HCT116 (cell line): ENCODE measurements around the gene PNP. TPM values are rescaled to one million over a fixed set of nuclear protein-coding genes. Genes with fewer than 3 reads are reported as not detected.

ENCODE experiments used
- ATAC-seq: fragments of 200-7000 bp; cut with Tn5 transposase; 2 replicates; pipeline ENCODE4 v1.9.1; 2020; ENCODE audit warnings: mild to moderate bottlenecking, moderate library complexity
- Bru-seq: library from RNA; stranded (reverse); fragments of 400-500 nt; gene quantifications from one replicate; lab custom pipeline; 2021; lab: Mats Ljungman, UMichigan
- BruChase-seq, 2 experiments: library from RNA; stranded (reverse); fragments of 400-500 nt; gene quantifications; one replicate each; lab custom pipeline; 2021; lab: Mats Ljungman, UMichigan
- BruUV-seq: library from RNA; stranded (reverse); fragments of 400-500 nt; replicated peaks from 2 replicates; lab custom pipeline; 2021; lab: Mats Ljungman, UMichigan
- CTCF ChIA-PET: fragments of 300-600 bp; sonication (Branson Sonifier 250); formaldehyde crosslinking; loops from one replicate; lab custom pipeline; 2021; ENCODE audit warnings: antibody characterized with exemption; lab: Charles Lee
- POLR2A ChIA-PET: fragments of 300-600, 350-600 bp; sonication (Branson Sonifier 250); formaldehyde crosslinking; loops from one replicate; lab custom pipeline; 2021; ENCODE audit warnings: antibody characterized with exemption; lab: Charles Lee
- RAD21 ChIA-PET, 2 experiments: fragments of 300-600 bp; sonication (Branson Sonifier 250); formaldehyde crosslinking; loops; one replicate each; lab custom pipeline; 2023; ENCODE audit warnings: low total read pairs in 2 of 2; ENCODE audit not compliant: uncharacterized antibody in 2 of 2, unreplicated experiment in 2 of 2, low non-redundant PET in 1 of 2; lab: Charles Lee
- DNase-seq: peaks from one replicate; pipeline ENCODE4 v3.0.0-alpha.2; 2010; ENCODE audit warnings: low read depth, low spot score
- H2AFZ ChIP-seq: fragments of 200-600 bp; shearing (Covaris generic), sonication (generic); 2 replicates; pipeline ENCODE4 v1.6.1; 2017; ENCODE audit warnings: low read depth, mixed run types, mixed read lengths, antibody characterized with exemption, low read length; ENCODE audit not compliant: poor library complexity, severe bottlenecking
- H3K27ac ChIP-seq: 2 replicates; pipeline ENCODE4 v1.5.1; 2012; ENCODE audit warnings: low read depth, low read length
- H3K27me3 ChIP-seq: fragments of 200-600 bp; sonication (generic); 2 replicates; pipeline ENCODE4 v1.6.1; 2016; ENCODE audit warnings: mixed run types, low read length, mixed read lengths; ENCODE audit not compliant: insufficient read depth
- H3K36me3 ChIP-seq, 2 experiments: fragments of 200-500 bp in 1 of 2; fragments of 200-600 bp in 1 of 2; sonication (Bioruptor generic) in 1 of 2; sonication (generic) in 1 of 2; 2 replicates each; pipeline versions ENCODE4 v1.5.1 to v1.6.1; 2014 to 2016; ENCODE audit warnings: low read length in 2 of 2, inconsistent platforms in 1 of 2, mixed read lengths in 1 of 2, mixed run types in 1 of 2; ENCODE audit not compliant: insufficient read depth in 2 of 2, control insufficient read depth in 1 of 2
- H3K4me1 ChIP-seq, 2 experiments: fragments of 200-600 bp in 1 of 2; sonication (generic) in 1 of 2; 2 replicates each; pipeline versions ENCODE4 v1.5.1 to v1.6.1; 2012 to 2017; ENCODE audit warnings: low read length in 2 of 2, inconsistent platforms in 1 of 2, mild to moderate bottlenecking in 1 of 2, mixed read lengths in 1 of 2, mixed run types in 1 of 2, moderate library complexity in 1 of 2; ENCODE audit not compliant: insufficient read depth in 2 of 2, control insufficient read depth in 1 of 2
- H3K4me2 ChIP-seq: fragments of 200-600 bp; sonication (generic); 2 replicates; pipeline ENCODE4 v1.6.1; 2017; ENCODE audit warnings: mixed run types, low read length, mixed read lengths
- H3K4me3 ChIP-seq, 2 experiments: fragments of 200-600 bp in 1 of 2; sonication (generic) in 1 of 2; replicated peaks in 1 of 2; 2 replicates each; pipeline ENCODE4 v1.5.1; 2011 to 2016; ENCODE audit warnings: low read length in 2 of 2, control low read depth in 1 of 2, low read depth in 1 of 2, mild to moderate bottlenecking in 1 of 2, mixed read lengths in 1 of 2, mixed run types in 1 of 2
- H3K79me2 ChIP-seq: fragments of 200-600 bp; sonication (generic); 2 replicates; pipeline ENCODE4 v1.6.1; 2017; ENCODE audit warnings: mild to moderate bottlenecking, mixed run types, low read length, moderate library complexity, mixed read lengths; ENCODE audit not compliant: insufficient read depth
- H3K9ac ChIP-seq: fragments of 200-600 bp; sonication (generic); 2 replicates; pipeline ENCODE4 v1.6.1; 2016; ENCODE audit warnings: low read length, mixed read lengths
- H3K9me2 ChIP-seq: fragments of 200-600 bp; sonication (generic), shearing (Covaris generic); 2 replicates; pipeline ENCODE4 v1.6.1; 2017; ENCODE audit warnings: mixed run types, mild to moderate bottlenecking, moderate library complexity; ENCODE audit not compliant: insufficient read depth
- H3K9me3 ChIP-seq, 2 experiments: fragments of 200-500 bp in 1 of 2; fragments of 200-600 bp in 1 of 2; sonication (Bioruptor generic) in 1 of 2; sonication (generic) in 1 of 2; 2 replicates each; pipeline ENCODE4 v1.6.1; 2014 to 2017; ENCODE audit warnings: low read length in 2 of 2, mixed read lengths in 2 of 2, inconsistent platforms in 1 of 2, low read depth in 1 of 2, mild to moderate bottlenecking in 1 of 2, mixed run types in 1 of 2, moderate library complexity in 1 of 2; ENCODE audit not compliant: control insufficient read depth in 1 of 2, insufficient read depth in 1 of 2
- H4K20me1 ChIP-seq: fragments of 200-600 bp; sonication (generic), shearing (Covaris generic); 2 replicates; pipeline ENCODE4 v1.6.1; 2017; ENCODE audit warnings: mixed run types, mild to moderate bottlenecking, moderate library complexity; ENCODE audit not compliant: insufficient read depth
- MAX ChIP-seq: IDR thresholded peaks from 2 replicates; pipeline ENCODE4 v1.6.1; 2012
- POLR2A ChIP-seq: IDR thresholded peaks from 2 replicates; pipeline ENCODE4 v1.7.0; 2011; ENCODE audit warnings: borderline replicate concordance; ENCODE audit not compliant: insufficient read depth, insufficient read length; ENCODE audit errors: extremely low read depth
- POLR2AphosphoS5 ChIP-seq: IDR thresholded peaks from 2 replicates; pipeline ENCODE4 v1.6.1; 2011; ENCODE audit warnings: mild to moderate bottlenecking, low read depth, low read length, moderate library complexity
- RAD21 ChIP-seq: IDR thresholded peaks from 2 replicates; pipeline ENCODE4 v1.6.1; 2012; ENCODE audit warnings: low read depth, mild to moderate bottlenecking
- SIN3A ChIP-seq: IDR thresholded peaks from 2 replicates; pipeline ENCODE4 v1.6.1; 2012; ENCODE audit warnings: low read depth
- SP1 ChIP-seq: IDR thresholded peaks from 2 replicates; pipeline ENCODE4 v1.6.1; 2012; ENCODE audit warnings: low read depth
- TCF7L2 ChIP-seq: IDR thresholded peaks from 2 replicates; pipeline ENCODE4 v1.7.0; 2011; ENCODE audit warnings: borderline replicate concordance, inconsistent platforms; ENCODE audit not compliant: insufficient read depth, insufficient read length; ENCODE audit errors: extremely low read depth
- ZBTB33 ChIP-seq: IDR thresholded peaks from 2 replicates; pipeline ENCODE4 v1.6.1; 2011; ENCODE audit warnings: mild to moderate bottlenecking, low read length, moderate library complexity; ENCODE audit not compliant: insufficient replicate concordance; ENCODE audit errors: extremely low read depth
- ZFX ChIP-seq: fragments of 450-650 bp; IDR thresholded peaks from 2 replicates; pipeline ENCODE4 v1.6.1; 2017
- ZNF274 ChIP-seq: fragments of 200-500 bp; sonication (Bioruptor generic); IDR thresholded peaks from 2 replicates; pipeline ENCODE4 v1.6.1; 2014; ENCODE audit warnings: mild to moderate bottlenecking, low read depth, low read length, inconsistent platforms
- intact Hi-C: fragments of 100-400 bp; cut with micrococcal nuclease; formaldehyde crosslinking; loops from 2 replicates; pipeline ENCODE4 v1.10.0; 2022
- long read RNA-seq: library from polyadenylated mRNA; unstranded; transcript quantifications from one replicate; pipeline ENCODE4 v2.0.0, GENCODE V29; 2021; ENCODE audit not compliant: unreplicated experiment
- polyA plus RNA-seq: library from polyadenylated mRNA; unstranded; fragments of >200 nt; gene quantifications from 2 replicates; pipeline ENCODE4 v1.2.1, GENCODE V29; 2012; ENCODE audit warnings: missing spikeins
- total RNA-seq: library from RNA; stranded (reverse); gene quantifications from one replicate; pipeline ENCODE4 v1.2.1, GENCODE V29; 2021; ENCODE audit not compliant: unreplicated experiment

Gene PNP
- total RNA-seq (63.0 TPM), Bru-seq, nascent RNA (percentile 87 among the genes with signal in this experiment), BruChase-seq, experiment 1, labeled RNA remaining after a 6-hour chase (percentile 83 among the genes with signal in this experiment), BruChase-seq, experiment 2, labeled RNA remaining after a 2-hour chase (percentile 86 among the genes with signal in this experiment)
- polyA plus RNA-seq: 80.9 and 86.7 TPM in 2 replicates
- long read RNA-seq, transcript PNP-201 (6 exons, 1,509 nt): major isoform, 26 of 34 reads
- long read RNA-seq, partial matches to known transcripts: 4 of 34 reads
- long read RNA-seq, other reads (novel, unspliced or antisense): 3 of 34 reads

GRCh38 chr14:20469242-20469889 is at the start of gene PNP:
TSS of gene PNP (plus strand) at chr14:20469406. CDS start at chr14:20469525, 119 bp downstream.
- peak within 1 kb of the TSS; percentile 86 for H3K27ac ChIP-seq
- DNase-seq: peak; percentile 85
- POLR2A ChIA-PET: interaction anchor here (0.7 to 2.4 kb wide), 18 partner anchors 8 to 211 kb away, joined by 3 to 18 read pairs (median 5); partner anchors contain the start of genes APEX1, PARP2, PIP4P1 and TEP1
- RAD21 ChIA-PET: interaction anchor here in 1 of 2 experiments (0.8 kb wide), 1 partner anchor 53 kb away, joined by 3 read pairs; no protein-coding TSS in a partner anchor
- H3K4me1 ChIP-seq: peaks cover 10 to 15% of the 10 kb centered on the region in 2 experiments; a peak in 3 of 4 replicates
- BruUV-seq: TSS peak; percentile 53
- peaks cover 10 to 25% of the 10 kb centered on the region in 2 experiments for H3K36me3 ChIP-seq
- peak within 1 kb of the TSS; percentile 96 for H2AFZ ChIP-seq
- peak within 1 kb of the TSS; percentile 80 to 96 for H3K4me3 ChIP-seq
- CTCF ChIA-PET: interaction anchor here (0.8 kb wide), 1 partner anchor 54 kb away, joined by 3 read pairs; no protein-coding TSS in a partner anchor
- H3K9me3 ChIP-seq: no peaks in the 10 kb centered on the region
- H4K20me1 ChIP-seq: no peaks in the 10 kb centered on the region
- no peaks in the 10 kb centered on the region for H3K9me2 ChIP-seq
- TF ChIP-seq POLR2A: peak; percentile 99
- TF ChIP-seq MAX: peak; percentile 78; the same call in 1 of the 2 replicates
- TF ChIP-seq RAD21: 0 out of 2 replicates have a peak, but pooled peaks have one; percentile 8
- no peak for TF ChIP-seq ZNF274
- TF ChIP-seq SIN3A: peak; percentile 72; the same call in 1 of the 2 replicates
- TF ChIP-seq TCF7L2: peak; percentile 11
- TF ChIP-seq SP1: peak; percentile 49; the same call in 1 of the 2 replicates
- TF ChIP-seq ZBTB33: no peak
- TF ChIP-seq ZFX: peak; percentile 78; the same call in 1 of the 2 replicates
- peak; percentile 99 for TF ChIP-seq POLR2AphosphoS5
- TF ChIP-seq, all 23 proteins: peak for 8
- Histone ChIP-seq H3K27me3 (no peaks in the 10 kb centered on the region), H3K79me2 (peaks cover 51% of the 10 kb centered on the region), H3K4me2 (peak within 1 kb of the TSS; percentile 93), H3K9ac (peak within 1 kb of the TSS; percentile 97)
- peak; percentile 95 for ATAC-seq
- intact Hi-C loops: loop anchor here (5.0 kb wide), 2 partner anchors 138 to 213 kb away; partner anchors contain the start of gene RNASE4
